MM.1S (cell line): ENCODE results near the gene TTYH2.

Experiments used
- EZH2phosphoT487 ChIP-seq: fragments of 300-600 bp; sonication (generic); IDR thresholded peaks from 2 replicates; pipeline ENCODE4 v1.6.1; 2018; ENCODE audit warnings: antibody characterized with exemption, low read length
- TF ChIP-seq, protein P1 (sequence below): fragments of 300-600 bp; sonication (generic); IDR thresholded peaks from 2 replicates; pipeline ENCODE4 v1.5.1; 2016; ENCODE audit warnings: antibody characterized with exemption, low read length, mixed read lengths

DNA sequence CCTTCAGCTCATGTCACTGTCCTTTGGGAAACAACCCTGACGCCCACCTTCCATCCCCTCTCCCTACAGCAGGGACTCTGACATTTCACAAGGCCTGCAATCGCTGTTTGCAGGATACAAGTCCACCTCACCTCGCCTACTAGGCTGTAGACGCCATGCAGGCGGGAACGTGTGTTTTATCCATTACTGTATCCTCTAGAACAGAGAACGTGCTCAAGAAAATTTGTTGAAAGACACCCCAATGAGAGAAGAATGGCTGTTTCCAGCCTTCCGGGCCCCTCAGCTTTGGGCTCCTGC, 1.5 kb upstream of the TTYH2 start:
- TF ChIP-seq, protein P1, sequence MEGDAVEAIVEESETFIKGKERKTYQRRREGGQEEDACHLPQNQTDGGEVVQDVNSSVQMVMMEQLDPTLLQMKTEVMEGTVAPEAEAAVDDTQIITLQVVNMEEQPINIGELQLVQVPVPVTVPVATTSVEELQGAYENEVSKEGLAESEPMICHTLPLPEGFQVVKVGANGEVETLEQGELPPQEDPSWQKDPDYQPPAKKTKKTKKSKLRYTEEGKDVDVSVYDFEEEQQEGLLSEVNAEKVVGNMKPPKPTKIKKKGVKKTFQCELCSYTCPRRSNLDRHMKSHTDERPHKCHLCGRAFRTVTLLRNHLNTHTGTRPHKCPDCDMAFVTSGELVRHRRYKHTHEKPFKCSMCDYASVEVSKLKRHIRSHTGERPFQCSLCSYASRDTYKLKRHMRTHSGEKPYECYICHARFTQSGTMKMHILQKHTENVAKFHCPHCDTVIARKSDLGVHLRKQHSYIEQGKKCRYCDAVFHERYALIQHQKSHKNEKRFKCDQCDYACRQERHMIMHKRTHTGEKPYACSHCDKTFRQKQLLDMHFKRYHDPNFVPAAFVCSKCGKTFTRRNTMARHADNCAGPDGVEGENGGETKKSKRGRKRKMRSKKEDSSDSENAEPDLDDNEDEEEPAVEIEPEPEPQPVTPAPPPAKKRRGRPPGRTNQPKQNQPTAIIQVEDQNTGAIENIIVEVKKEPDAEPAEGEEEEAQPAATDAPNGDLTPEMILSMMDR = no peak
- no peak for TF ChIP-seq EZH2phosphoT487
